ENCODE data around the gene CARNS1.
A peak's percentile ranks its signal among the peaks of the same experiment; 100 is the strongest.

The CARNS1 gene

DNA sequence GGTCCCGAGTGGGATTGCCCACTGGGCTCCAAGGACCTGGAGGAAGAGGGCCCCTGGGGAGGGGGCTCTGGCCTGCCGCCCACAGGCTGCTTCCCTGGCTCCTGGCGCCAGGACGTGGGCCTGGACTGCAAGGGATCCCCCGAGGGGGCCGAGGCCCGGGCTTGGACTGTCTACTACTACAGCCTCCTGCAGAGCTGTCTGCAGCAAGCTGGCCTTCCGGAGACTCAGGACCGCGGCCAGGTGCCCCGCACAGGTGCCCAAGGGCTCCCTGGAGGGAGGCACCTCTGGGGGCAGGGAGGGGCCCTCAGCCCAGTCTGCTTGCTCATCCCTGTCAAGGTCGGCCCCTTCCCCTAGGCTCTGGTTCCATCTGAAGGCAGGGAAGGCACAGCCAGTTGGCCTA is 1.9 kb downstream of the CARNS1 start:
- no peak overlapping the region for H3K4me3 ChIP-seq (ENCODE audit: low read depth, low read length)
- H3K4me1 ChIP-seq = peaks cover 5% of the 10 kb centered on the region

GRCh38 chr11:67418476-67419281 is 3.2 kb downstream of the CARNS1 start:
- no peak for TF ChIP-seq CTCF (IDR thresholded peaks at IDR 0.05; ENCODE audit: low read depth, low read length)
- no peaks in the 10 kb centered on the region for H3K36me3 ChIP-seq
- H3K4me3 ChIP-seq (ENCODE audit: low read depth, low read length) = no peak overlapping the region
- 0 out of 2 replicates have a peak, but pooled peaks cover 2% of the 10 kb centered on the region for H3K27me3 ChIP-seq
- no peak for DNase-seq
- H3K9me3 ChIP-seq = no peaks in the 10 kb centered on the region
- peaks cover 5% of the 10 kb centered on the region for H3K4me1 ChIP-seq

More for the DNA sequence above, 1.9 kb downstream of the CARNS1 start:
- TF ChIP-seq CTCF (IDR thresholded peaks at IDR 0.05; ENCODE audit: low read depth, low read length) = no peak
- no peak for DNase-seq
- Histone ChIP-seq H3K9me3 (no peaks in the 10 kb centered on the region), H3K27me3 (0 out of 2 replicates have a peak, but pooled peaks cover 2% of the 10 kb centered on the region), H3K36me3 (no peaks in the 10 kb centered on the region)

DNA sequence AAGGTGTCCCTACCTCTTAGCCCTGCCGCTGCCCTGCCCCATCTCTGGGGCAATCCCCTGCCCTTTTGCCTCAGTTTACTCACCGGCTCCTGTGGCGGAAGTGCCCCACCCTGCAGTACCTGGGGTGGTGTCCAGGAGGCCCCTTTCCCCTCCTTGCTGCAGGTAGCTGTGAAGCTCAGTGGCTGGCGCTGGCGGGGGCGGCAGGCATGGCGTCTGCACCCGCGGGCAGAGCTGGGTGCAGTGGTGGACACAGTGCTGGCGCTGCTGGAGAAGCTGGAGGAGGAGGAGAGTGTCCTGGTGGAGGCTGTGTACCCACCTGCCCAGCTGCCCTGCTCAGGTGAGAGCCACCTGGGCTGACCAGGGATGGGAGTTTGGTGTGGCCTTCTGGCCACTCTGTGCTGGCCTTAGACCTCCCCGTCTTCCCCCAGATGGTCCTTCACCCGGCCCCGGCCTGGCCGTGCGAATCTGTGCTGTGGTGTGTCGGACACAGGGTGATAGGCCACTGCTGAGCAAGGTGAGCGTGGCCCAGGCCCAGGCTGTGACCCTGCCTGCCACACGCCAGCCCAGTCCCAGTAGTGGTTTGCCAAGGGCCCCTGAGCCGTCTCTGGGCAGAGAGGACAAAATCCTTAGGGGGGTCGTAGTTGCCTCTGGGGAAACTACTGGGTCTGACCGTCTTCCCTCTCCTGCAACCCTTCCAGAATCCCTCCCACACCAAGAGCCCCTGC is 4.0 kb downstream of the CARNS1 start:
- Histone ChIP-seq H3K9me3 (no peaks in the 10 kb centered on the region), H3K4me3 (ENCODE audit: low read depth, low read length) (no peak overlapping the region)

GRCh38 chr11:67420147-67420645 is 4.7 kb downstream of the CARNS1 start:
- no peaks in the 10 kb centered on the region for H3K36me3 ChIP-seq
- no peaks in the 10 kb centered on the region for H3K9me3 ChIP-seq
- no peak for DNase-seq
- H3K4me3 ChIP-seq (ENCODE audit: low read depth, low read length) = peak overlapping the region; percentile 38
- H3K4me1 ChIP-seq = peaks cover 5% of the 10 kb centered on the region
- TF ChIP-seq CTCF (IDR thresholded peaks at IDR 0.05; ENCODE audit: low read depth, low read length) = no peak
- 0 out of 2 replicates have a peak, but pooled peaks cover 2% of the 10 kb centered on the region for H3K27me3 ChIP-seq

More for the DNA sequence above, 4.0 kb downstream of the CARNS1 start:
- Histone ChIP-seq H3K36me3 (no peaks in the 10 kb centered on the region), H3K4me1 (peaks cover 5% of the 10 kb centered on the region), H3K27me3 (0 out of 2 replicates have a peak, but pooled peaks cover 2% of the 10 kb centered on the region)
- DNase-seq = no peak
- TF ChIP-seq CTCF (IDR thresholded peaks at IDR 0.05; ENCODE audit: low read depth, low read length) = no peak

DNA sequence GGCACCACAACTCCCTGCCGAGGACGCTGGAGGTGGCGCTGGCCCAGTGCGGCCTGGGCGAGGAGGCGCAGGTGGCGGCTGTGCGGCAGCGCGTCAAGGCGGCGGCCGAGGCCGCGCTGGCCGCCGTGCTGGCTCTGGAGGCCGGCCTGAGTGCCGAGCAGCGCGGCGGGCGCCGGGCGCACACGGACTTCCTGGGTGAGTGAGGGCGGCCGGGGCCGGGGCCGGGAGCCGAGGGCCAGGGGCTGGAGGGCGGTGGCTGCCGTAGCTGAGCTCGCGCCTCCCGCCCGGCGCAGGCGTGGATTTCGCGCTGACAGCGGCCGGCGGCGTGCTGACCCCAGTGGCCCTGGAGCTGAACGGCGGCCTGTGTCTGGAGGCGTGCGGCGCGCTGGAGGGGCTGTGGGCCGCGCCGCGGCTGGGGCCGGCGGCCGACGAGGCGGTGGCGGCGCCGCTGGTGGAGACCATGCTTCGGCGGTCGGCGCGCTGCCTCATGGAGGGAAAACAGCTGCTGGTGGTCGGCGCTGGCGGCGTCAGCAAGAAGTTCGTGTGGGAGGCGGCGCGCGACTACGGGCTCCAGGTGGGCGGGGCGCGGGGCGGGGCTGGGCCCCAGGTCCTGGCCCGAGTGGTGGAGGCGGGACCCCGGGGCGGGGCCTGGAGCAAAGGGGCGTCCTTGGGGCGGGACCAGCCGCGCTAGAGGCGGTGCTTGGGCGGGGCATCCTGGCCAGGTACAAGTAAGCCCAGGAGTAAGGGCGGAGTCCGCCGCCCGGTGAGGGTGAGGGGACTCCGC is 5.4 kb downstream of the CARNS1 start:
- peaks cover 5% of the 10 kb centered on the region for H3K4me1 ChIP-seq
- DNase-seq = peak; percentile 100
- no peak for TF ChIP-seq CTCF (IDR thresholded peaks at IDR 0.05; ENCODE audit: low read depth, low read length)
- H3K4me3 ChIP-seq (ENCODE audit: low read depth, low read length) = peak overlapping the region; percentile 38
- H3K27me3 ChIP-seq = 0 out of 2 replicates have a peak, but pooled peaks cover 2% of the 10 kb centered on the region
- no peaks in the 10 kb centered on the region for H3K36me3 ChIP-seq
- H3K9me3 ChIP-seq = no peaks in the 10 kb centered on the region

Measured in BE2C (cell line).